Mesothelial cell of epicardium (in vitro differentiated cells): Measurements from ENCODE around the gene INKA2. TPM values are rescaled to one million over a fixed set of nuclear protein-coding genes. Genes with fewer than 3 reads are reported as not detected.
A peak's percentile ranks its signal among the peaks of the same experiment; 100 is the strongest.

Source experiments
- DNase-seq, 2 experiments: peaks; one replicate each; pipeline ENCODE4 v3.0.0; 2021; ENCODE audit warnings: low spot score in 2 of 2; ENCODE audit not compliant: unreplicated experiment in 2 of 2
- H3K27ac Mint-ChIP-seq: 2 replicates; pipeline ENCODE4 v1.8.0; 2021; ENCODE audit warnings: mixed read lengths
- H3K27me3 Mint-ChIP-seq: 2 replicates; pipeline ENCODE4 v1.8.0; 2021; ENCODE audit warnings: low read depth, mixed read lengths
- H3K36me3 Mint-ChIP-seq: 2 replicates; pipeline ENCODE4 v1.8.0; 2021; ENCODE audit warnings: mixed read lengths
- H3K4me1 Mint-ChIP-seq: 2 replicates; pipeline ENCODE4 v1.8.0; 2021; ENCODE audit warnings: mixed read lengths
- H3K4me3 Mint-ChIP-seq: 2 replicates; pipeline ENCODE4 v1.8.0; 2021; ENCODE audit warnings: mild to moderate bottlenecking, moderate library complexity, mixed read lengths
- H3K9me3 Mint-ChIP-seq: 2 replicates; pipeline ENCODE4 v1.8.0; 2021; ENCODE audit warnings: mixed read lengths
- CTCF ChIP-seq: fragments of 200-600 bp; sonication (generic); IDR thresholded peaks from one replicate; pipeline ENCODE4 v1.5.0; 2021; ENCODE audit warnings: antibody characterized with exemption; ENCODE audit not compliant: unreplicated experiment
- total RNA-seq: library from RNA; stranded (reverse); gene quantifications from 3 replicates; pipeline ENCODE4 v1.2.1, GENCODE V29; 2021

Gene INKA2
- total RNA-seq, 1 donor from 2014 or later, result 1.4 TPM

- no peak overlapping the region for H3K4me3 Mint-ChIP-seq
- peaks cover 11% of the 10 kb centered on the region for H3K27me3 Mint-ChIP-seq
- no peak for TF ChIP-seq CTCF
- no peaks in the 10 kb centered on the region for H3K9me3 Mint-ChIP-seq
- no peaks in the 10 kb centered on the region for H3K36me3 Mint-ChIP-seq
- no peak for DNase-seq
- peaks cover 10% of the 10 kb centered on the region for H3K4me1 Mint-ChIP-seq
- no peak overlapping the region for H3K27ac Mint-ChIP-seq
Observed at GRCh38 chr1:111778066-111778465, 38.9 kb upstream of the INKA2 start.

GRCh38 chr1:111777301-111777700 is 38.1 kb upstream of the INKA2 start:
- Mint-ChIP-seq H3K4me3 (no peak overlapping the region), H3K27ac (no peak overlapping the region), H3K4me1 (peaks cover 10% of the 10 kb centered on the region)

GRCh38 chr1:111776861-111777260 is 37.7 kb upstream of the INKA2 start:
- Mint-ChIP-seq H3K27ac (no peak overlapping the region), H3K27me3 (peaks cover 2% of the 10 kb centered on the region), H3K36me3 (no peaks in the 10 kb centered on the region), H3K4me1 (peaks cover 10% of the 10 kb centered on the region), H3K4me3 (no peak overlapping the region), H3K9me3 (no peaks in the 10 kb centered on the region)
- no peak for TF ChIP-seq CTCF
- DNase-seq, result no peak

More at GRCh38 chr1:111777301-111777700, 38.1 kb upstream of the INKA2 start:
- Mint-ChIP-seq H3K27me3 (peaks cover 5% of the 10 kb centered on the region), H3K36me3 (no peaks in the 10 kb centered on the region), H3K9me3 (no peaks in the 10 kb centered on the region)
- no peak for DNase-seq
- no peak for TF ChIP-seq CTCF

GRCh38 chr1:111776391-111776790 is 37.2 kb upstream of the INKA2 start:
- Mint-ChIP-seq H3K27ac (no peak overlapping the region), H3K4me1 (peaks cover 10% of the 10 kb centered on the region), H3K27me3 (no peaks in the 10 kb centered on the region), H3K9me3 (no peaks in the 10 kb centered on the region), H3K36me3 (no peaks in the 10 kb centered on the region), H3K4me3 (no peak overlapping the region)
- DNase-seq, result no peak
- TF ChIP-seq CTCF, result no peak

GRCh38 chr1:111775966-111776365 is 36.8 kb upstream of the INKA2 start:
- no peaks in the 10 kb centered on the region for H3K9me3 Mint-ChIP-seq
- H3K27ac Mint-ChIP-seq, result peak overlapping the region; percentile 37
- no peak for TF ChIP-seq CTCF
- H3K4me1 Mint-ChIP-seq, result peaks cover 10% of the 10 kb centered on the region
- no peaks in the 10 kb centered on the region for H3K27me3 Mint-ChIP-seq
- no peak overlapping the region for H3K4me3 Mint-ChIP-seq
- DNase-seq, result no peak
- H3K36me3 Mint-ChIP-seq, result no peaks in the 10 kb centered on the region

- no peaks in the 10 kb centered on the region for H3K9me3 Mint-ChIP-seq
- peaks cover 4% of the 10 kb centered on the region for H3K36me3 Mint-ChIP-seq
- DNase-seq, result no peak
- TF ChIP-seq CTCF, result no peak
- H3K27me3 Mint-ChIP-seq, result no peaks in the 10 kb centered on the region
- H3K4me1 Mint-ChIP-seq, result peaks cover 4% of the 10 kb centered on the region
- H3K27ac Mint-ChIP-seq, result no peak overlapping the region
- no peak overlapping the region for H3K4me3 Mint-ChIP-seq
Observed at GRCh38 chr1:111770916-111771315, 31.7 kb upstream of the INKA2 start.
